HG03342 (cell line): ENCODE measurements around the gene CAD.
"Not testable (repeated sequence)": the region's sequence is repeated elsewhere in the genome, so short reads cannot be mapped to it uniquely, and the experiment has no call there.

Experiments used
- ATAC-seq: cut with Tn5 transposase; IDR thresholded peaks from one replicate; pipeline ENCODE4 v1.9.1; 2021; ENCODE audit warnings: mild to moderate bottlenecking, moderate library complexity; ENCODE audit not compliant: unreplicated experiment

Gene CAD

DNA sequence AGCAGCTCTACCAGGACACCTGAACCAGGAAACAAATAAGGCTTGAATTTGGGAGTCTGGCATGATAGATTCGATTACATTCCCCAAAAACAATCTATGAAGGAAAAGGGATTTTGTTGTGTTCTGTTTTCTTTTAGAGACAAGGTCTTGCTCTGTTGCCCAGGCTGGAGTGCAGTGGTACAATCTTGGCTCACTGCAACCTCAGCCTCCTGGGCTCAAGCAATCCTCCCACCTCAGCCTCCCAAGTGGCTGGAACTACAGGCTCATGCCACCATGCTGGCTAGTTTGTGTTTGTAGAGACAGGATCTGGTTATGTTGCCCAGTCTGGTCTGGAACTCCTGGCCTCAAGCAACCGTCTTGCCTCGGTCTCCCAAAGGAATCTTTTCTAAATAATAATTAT is 19.1 kb upstream of the CAD start:
- not testable (repeated sequence) for ATAC-seq

DNA sequence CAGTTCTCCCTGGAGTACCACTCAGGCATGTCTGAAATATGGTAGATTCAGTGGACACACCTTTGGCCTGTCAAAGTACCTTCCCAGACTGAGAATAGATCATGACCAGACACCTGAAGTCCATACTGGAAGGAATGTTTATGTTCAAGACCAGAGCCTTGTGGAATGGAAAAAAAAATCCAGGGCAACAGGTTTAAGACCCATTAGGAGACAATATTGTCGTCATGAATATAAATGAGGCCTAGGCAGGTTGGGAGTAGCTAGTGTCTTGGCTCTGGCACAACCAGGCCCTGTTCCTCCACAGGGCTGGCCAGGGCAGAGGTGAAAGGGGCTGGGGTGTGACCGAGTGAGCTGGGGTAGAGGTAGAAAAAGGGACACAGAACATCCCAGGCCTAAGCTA is 18.5 kb upstream of the CAD start:
- no peak for ATAC-seq

DNA sequence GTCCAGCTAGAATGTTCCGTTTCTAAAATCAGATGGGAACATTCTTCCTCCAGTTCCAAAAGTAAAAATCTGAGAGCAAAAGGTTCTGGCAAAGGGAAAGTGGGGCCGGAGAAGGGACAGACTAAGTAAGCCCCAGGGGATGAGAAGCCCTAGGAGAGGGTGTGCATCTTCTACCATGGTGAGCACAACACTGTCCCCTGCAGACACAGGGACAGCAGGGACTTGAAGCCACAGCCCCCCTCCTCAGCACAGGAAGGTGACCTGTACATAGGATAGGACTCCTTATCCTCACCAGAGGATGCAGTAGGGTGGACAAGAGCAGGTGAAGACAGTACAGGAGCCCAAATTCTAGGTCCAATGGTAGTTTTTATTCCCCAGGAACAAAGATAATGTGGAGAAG is 17.9 kb upstream of the CAD start:
- no peak for ATAC-seq

DNA sequence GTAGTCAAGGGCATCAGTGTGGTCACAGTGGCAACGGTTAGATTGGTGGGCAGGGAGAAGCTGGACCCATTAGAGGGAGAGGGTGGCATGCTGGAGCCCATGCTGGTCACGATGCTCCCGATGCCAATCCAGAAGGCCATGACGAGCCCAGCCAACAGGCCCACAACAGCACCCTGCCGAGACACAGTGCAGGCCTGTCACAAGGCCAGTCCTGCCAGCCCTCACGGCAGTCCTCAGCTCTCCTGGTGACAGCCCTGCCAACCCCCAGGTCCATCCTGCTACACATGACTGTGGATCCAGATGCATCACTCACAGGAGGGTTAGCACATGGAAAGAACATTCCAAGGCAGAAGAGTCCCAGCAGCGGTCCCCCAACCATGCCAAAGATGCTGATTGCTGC is 15.5 kb upstream of the CAD start:
- ATAC-seq, result no peak

DNA sequence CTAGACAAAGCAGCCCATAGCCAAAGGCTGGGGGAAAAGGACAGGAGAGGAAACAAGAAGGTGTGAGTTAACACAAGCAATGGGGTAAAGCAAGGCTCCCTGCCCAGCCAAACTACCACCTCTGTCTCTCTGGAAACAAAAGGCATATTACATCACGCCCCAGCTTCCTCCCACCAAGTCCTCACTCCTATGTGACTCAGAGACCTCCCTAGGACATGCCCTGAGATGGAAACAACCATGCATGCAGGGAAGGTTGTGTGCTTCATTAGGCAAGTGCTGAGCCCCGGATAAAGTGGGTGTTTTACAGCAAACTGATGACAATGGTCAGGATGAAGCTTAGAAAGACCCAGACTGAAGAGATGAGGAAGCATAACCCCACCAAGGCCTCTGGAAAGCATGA is 14.3 kb upstream of the CAD start:
- no peak for ATAC-seq

DNA sequence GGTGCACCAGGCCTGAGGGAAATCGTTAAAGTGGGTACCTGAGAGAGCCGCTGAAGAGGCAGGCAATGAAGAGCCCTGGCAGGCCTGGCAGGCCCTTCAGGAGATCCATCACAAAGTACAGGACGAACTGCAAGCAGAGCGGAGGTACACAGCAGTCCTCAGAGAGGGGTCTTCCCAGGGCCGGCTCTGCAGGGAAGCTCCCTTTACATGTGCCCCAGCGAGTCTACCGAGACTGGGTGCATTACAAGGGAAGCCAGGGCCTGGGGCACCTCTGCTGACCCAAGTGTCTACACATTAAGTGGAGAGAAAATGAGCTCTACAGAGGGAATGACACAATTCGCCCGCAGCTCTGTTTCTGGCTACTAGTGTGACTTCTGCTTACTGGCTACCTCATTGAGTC is 13.4 kb upstream of the CAD start:
- no peak for ATAC-seq

DNA sequence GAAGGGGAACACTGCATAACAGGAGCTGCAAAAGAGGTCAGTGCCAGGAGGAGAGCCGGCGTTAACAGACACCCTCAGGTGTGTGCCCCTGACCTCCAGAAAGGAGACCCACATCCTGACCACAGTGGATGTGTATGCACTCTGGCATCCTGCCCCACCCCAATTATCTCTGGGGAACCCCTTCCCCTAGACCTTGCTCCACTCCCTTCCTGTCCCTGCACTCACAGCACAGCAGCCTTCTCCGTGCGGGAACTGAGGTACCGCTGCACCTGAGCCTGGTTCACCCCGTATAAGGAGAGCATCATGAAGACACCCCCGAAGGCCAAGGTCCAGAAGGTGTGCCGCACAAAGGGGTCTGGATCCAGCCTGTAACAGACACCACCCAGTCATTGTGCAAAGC is 12.6 kb upstream of the CAD start:
- ATAC-seq, result no peak

DNA sequence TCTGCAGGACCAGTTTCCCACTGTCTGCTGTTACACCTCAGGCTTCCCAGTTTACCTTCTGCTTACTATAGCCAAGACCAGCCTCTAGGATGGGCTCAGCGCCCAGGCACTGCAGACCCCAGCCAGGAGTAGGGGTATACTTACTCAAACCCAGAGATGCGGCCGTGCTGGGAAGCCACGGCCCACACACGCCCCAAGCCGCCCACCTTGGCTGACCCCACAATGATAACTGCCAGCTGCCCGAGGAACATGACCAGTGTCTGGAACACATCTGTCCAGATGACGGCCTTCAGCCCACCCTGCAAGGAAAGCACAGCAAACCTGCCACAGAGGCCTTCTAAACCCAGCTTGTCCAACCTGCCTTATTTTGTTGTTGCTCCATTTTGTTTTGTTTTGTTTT is 12.0 kb upstream of the CAD start:
- ATAC-seq, result no peak

DNA sequence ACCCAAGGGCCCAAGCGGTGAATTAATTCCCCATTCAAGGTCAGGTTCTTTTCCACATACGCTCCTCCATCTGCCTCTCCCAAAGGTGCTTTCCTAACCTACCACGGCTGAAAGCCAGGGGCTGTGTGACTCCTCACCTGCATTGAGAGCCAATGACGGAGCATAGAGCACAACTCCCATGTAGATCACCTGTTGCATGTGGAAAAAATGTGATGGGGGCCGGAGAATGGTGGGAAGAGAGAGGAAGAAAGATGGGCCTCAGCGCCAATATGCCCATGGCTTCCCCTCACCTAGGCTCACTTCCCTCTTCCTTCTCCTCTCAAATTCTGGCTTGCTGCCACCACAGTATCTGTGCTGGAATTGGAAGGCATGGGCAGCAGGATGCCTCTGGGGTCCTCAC is 10.8 kb upstream of the CAD start:
- ATAC-seq, result no peak

DNA sequence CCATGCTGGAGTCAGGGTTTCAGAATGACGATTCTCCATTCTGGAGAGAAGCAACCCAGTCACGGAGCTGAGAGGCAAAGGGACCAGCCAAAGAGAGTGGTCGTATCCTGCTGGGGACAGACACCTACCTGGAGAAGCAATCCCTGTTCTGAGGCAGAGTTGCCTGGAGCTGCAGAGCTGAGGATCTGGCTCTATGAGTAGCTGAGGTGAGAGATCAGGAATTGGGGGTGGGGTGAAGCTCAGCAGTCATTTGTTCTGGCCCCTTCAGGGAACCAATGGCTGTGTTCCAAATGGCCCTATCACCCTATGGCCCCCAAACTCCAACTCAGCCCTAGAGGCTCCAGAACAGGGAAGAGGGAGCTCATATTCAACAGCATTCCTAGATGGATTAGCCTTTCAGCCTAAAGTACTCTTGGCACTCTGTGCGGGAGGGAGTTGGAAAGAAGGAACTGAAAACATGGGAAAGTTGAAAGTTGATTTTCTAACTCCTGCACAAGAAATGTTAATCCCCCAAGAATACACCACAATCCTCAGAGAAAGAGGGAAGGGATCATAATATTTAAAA is 8.6 kb upstream of the CAD start:
- no peak for ATAC-seq

DNA sequence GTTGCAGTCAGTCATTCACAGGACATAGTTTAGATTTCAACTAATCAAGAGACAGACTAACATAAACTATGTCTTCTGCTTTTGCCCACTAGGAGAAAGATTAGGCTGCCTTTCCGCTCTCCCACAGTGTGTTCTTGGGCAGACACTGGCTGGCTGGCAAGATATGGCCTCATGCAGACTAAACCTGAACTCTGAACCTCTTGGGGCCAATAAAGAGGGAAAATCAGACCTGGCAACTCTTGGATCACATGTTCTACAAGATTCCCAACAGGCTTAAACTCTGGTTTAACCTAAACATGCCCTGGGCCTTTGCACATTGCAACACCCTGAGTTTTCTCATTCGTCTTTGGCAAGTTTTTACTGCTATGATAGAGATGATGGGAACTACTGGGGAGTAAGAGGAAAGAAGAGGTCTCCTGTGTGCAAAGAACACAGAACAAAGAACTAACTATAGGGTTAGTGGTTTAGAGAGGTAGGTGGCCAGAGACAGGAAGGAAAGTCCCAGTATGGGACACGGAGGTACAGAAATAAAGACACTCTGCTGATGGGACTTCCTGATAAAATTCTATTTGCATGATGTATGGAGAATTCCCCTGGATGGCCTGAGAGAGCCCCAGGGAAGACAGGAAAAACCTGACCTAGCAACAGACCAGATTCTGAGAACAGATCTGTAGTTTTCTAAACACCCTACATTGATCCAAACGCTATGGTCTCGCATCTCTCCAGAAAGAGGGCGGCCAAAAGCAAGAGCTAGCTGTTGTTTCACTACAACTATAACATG is 7.4 kb upstream of the CAD start:
- no peak for ATAC-seq

DNA sequence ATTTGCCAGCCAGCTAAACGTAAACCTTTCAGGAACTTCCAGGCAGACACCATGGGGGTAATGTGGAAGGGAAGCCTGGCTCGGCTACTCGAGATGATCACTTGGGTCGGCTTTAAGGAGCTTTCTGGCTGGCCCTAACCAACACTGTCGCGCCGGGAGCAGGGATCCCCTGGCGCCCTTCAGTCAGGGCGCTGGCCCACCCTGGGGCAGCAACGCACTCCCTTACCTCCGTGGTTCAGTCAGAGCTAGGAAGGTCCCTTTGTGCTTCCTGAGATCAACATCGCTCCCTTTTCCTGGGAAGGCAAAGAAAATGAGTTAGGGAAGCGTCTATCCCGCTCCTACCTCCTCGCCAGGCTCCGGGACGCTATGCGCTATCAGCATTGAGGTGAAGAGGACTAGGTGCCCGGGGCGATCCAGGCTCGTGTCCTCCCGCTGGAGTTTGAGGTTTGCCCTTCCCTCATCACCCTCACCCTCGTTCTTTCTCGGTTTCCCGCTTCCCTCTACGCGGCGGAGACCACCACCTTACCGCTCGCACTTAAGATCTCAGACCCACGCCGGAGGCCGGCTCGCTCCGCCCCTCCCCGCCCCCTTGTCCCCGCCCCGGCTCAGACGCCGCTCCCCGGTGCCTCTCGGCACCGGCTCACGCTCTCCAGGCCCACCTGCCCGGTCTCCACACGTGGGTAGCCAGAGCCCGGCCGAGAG is 5.8 kb upstream of the CAD start:
- ATAC-seq, result no peak

DNA sequence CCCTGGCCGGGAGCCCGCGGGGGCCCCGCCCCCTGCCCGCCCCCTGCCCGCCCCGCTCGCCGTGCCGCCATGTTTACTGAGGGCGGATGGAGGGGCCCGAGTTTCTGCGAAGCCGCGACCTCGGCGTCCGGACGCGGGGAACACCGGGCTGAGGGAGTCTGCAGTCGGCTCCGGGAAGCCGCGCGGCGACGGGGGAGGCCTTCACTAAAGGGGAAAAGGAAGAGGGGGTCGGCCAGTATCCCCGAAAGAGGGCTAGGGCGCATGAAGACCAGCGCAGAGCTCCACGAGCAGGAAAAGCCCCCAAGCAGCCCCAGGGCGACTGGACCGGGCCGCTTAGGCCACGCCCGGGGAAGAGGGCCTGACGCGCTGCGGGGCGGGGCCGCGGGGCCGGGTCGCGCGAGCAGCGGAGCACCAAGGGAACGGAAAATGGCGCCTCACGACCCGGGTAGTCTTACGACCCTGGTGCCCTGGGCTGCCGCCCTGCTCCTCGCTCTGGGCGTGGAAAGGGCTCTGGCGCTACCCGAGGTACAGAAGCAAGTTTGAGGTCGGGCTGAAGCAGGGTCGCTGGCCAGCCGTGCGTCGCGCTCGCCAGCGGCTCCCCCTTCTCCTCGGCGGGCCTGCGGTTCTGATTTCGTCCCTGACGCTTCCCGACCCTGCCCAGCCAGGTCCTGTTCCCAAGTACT is 5.1 kb upstream of the CAD start, which contains the start of the genes ATRAID and SLC5A6:
ATRAID (plus strand) TSS at position 99 of the 683 bp plus-strand sequence; CDS start at position 427, 328 bp downstream.
SLC5A6 (minus strand) TSS at position 326 of the 683 bp plus-strand sequence. CDS start 4,618 bp downstream, outside the sequence.
- peak; percentile 76 for ATAC-seq

DNA sequence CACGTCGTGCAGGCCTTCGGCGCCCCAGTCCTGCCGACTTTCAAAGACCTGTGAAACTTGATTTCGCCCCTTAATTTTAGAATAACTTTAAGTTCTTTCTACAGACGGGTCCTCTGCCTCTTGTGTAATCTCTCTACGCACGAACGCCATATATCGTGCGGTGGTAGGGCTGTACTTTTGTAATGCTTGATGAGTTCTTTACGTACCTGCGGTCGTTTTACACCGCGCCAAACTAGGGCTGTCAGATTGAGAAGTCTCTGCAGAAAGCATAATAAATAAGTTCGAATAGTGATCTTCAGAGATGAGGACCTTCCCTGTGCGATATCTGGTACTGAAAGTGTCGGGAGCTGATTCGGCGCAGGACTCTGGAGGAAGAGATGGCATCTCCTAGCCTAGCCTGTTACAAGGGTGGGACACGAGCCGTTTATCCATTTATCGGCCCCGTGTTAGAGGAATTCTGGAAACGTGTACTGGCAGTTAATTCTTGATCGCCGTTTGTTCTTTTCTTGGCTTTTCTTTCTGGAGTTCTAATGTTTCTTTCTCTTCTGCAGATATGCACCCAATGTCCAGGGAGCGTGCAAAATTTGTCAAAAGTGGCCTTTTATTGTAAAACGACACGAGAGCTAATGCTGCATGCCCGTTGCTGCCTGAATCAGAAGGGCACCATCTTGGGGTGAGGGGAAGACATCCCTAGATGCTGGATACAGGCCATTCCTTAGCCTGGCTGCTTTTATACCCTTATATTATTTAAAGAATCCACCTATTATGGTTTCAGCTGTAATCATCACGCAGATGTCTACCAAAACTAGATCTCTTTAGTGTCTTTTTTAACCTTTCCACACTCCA is 4.3 kb upstream of the CAD start:
- ATAC-seq, result peak; percentile 18

DNA sequence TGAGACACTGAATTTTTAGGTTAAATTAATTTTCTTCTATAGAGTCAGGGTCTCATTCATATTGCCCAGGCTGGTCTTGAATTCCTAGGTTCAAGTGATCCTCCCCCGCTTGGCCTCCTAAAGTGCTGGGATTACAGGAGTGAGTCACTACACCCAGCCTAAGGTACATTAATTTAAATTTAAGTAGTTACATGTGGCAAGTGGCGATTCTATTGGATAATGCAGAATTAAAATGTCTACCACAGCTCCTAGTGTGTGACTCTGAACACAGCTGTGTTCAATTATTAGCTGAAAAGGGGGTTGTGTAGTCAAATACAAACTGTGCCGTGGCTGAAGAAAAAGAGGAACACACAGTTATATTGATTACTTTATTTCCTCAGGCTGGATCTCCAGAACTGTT is 2.2 kb upstream of the CAD start:
- no peak for ATAC-seq

DNA sequence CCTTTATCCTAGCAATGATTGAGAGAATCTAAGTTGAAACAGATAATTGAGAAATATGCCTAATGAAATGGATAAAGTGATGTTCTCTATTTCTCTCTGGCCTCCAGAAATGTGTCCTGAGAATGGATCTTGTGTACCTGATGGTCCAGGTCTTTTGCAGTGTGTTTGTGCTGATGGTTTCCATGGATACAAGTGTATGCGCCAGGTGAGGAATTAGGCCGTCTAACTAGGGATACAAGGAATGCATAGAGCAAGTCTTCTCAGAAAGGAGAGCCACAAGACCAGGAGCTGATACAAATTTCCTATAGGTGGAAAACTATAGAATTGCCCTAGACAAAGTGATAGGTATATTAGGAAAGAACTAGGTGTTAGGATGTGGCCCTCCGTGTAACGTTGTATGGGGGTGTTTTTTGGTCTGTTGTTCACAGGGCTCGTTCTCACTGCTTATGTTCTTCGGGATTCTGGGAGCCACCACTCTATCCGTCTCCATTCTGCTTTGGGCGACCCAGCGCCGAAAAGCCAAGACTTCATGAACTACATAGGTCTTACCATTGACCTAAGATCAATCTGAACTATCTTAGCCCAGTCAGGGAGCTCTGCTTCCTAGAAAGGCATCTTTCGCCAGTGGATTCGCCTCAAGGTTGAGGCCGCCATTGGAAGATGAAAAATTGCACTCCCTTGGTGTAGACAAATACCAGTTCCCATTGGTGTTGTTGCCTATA is 592 bp upstream of the CAD start:
- ATAC-seq, result peak; percentile 2

DNA sequence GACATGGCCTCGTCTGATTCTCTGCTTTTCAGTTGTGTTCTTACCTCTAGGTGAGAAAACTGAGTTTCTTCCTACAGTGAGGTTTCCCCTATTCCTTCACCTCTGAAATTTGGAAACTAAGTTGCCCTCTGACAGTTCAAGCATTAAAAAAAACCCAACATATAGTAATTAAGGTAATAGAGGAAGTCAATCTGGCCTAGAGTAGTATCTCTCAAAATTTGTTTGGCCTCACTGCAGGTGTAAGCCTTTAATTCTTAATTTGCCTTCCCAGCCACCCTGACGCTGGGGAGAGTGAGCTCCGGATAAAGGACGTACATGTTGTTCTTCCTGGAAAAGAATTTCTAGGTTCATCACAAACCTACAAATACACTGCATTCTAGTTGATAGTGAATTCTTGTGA is 1.4 kb downstream of the CAD start:
- no peak for ATAC-seq

DNA sequence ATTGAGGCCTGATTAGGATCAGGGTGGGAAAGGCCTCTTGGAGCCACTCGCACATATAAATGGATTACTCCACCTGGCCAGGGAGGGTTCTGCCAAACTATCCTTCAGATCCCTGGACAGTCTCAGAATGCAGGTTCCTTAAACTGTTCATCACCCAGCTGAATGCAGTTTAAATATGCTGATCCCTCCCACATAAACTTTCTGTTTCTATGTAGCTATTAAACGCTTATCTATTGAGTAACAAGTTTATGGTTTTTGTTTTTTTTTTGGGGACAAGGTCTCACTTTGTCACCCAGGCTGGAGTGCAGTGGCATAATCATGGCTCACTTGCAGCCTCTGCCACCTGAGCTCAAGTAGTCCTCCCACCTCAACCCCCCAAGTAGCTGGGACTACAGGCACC is 1.9 kb downstream of the CAD start:
- no peak for ATAC-seq

DNA sequence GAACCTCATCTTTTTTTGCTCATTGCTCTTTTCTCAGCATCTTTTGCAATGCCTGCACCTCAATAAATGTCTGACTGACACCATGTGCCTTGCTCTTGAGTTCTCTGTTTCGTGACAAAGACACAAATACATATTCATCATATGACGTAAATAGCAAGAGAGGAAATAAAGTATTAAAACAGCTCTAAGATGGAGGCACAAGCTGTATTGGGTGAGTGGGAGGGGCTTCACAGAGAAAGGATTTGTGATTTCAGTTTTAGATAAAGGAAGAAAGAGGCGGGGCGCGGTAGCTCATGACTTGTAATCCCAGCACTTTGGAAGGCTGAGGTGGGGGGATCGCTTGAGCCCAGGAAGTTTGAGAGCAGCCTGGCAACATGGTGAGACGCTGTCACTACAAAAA is 2.9 kb downstream of the CAD start:
- no peak for ATAC-seq

DNA sequence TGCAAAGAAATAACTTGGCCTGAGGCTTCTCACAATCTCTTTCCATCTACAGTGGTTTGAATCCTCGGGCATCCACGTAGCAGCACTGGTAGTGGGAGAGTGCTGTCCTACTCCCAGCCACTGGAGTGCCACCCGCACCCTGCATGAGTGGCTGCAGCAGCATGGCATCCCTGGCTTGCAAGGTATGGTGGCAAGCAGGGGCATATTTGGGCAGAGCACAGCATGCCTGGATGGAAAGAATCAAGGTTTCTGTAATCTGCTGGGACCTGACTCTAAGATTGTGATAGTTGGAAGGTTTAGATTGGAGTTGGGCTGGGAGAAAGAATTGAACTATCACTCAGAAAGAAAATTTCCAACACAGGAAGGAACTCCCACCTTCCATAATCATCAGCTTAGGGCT is 4.0 kb downstream of the CAD start:
- no peak for ATAC-seq
